Skeletal muscle satellite cell (primary cell): ENCODE results near the gene PYGM.
"Not testable (repeated sequence)": the region's sequence is repeated elsewhere in the genome, so short reads cannot be mapped to it uniquely, and the experiment has no call there.

Experiments
- H3K27me3 ChIP-seq: 2 replicates; pipeline ENCODE4 v1.7.0; 2013; ENCODE audit warnings: low read length; ENCODE audit not compliant: control insufficient read depth, insufficient read depth
- H3K36me3 ChIP-seq: 2 replicates; pipeline ENCODE4 v1.7.0; 2013; ENCODE audit warnings: mild to moderate bottlenecking, control low read depth, low read length; ENCODE audit not compliant: insufficient read depth
- H3K4me1 ChIP-seq: 2 replicates; pipeline ENCODE4 v1.7.0; 2013; ENCODE audit warnings: low read length; ENCODE audit not compliant: control insufficient read depth, insufficient read depth
- H3K4me2 ChIP-seq: 2 replicates; pipeline ENCODE4 v1.7.0; 2013; ENCODE audit warnings: mild to moderate bottlenecking, low read length
- H3K4me3 ChIP-seq: 2 replicates; pipeline ENCODE4 v1.7.0; 2013; ENCODE audit warnings: low read length
- H3K9ac ChIP-seq: 2 replicates; pipeline ENCODE4 v1.7.0; 2013; ENCODE audit warnings: mild to moderate bottlenecking, low read depth, low read length, moderate library complexity
- H3K9me3 ChIP-seq: replicated peaks from 2 replicates; pipeline ENCODE4 v1.7.0; 2013; ENCODE audit warnings: mild to moderate bottlenecking, control low read depth, low read length

Gene PYGM

GRCh38 chr11:64714666-64715065 is 45.1 kb downstream of the PYGM start:
- no peaks in the 10 kb centered on the region for H3K36me3 ChIP-seq
- H3K4me2 ChIP-seq: no peak overlapping the region
- H3K4me3 ChIP-seq: no peak overlapping the region
- no peak overlapping the region for H3K9ac ChIP-seq
- H3K4me1 ChIP-seq: peaks cover 4% of the 10 kb centered on the region
- peaks cover 65% of the 10 kb centered on the region for H3K27me3 ChIP-seq
- no peaks in the 10 kb centered on the region for H3K9me3 ChIP-seq

- Histone ChIP-seq H3K9me3 (no peaks in the 10 kb centered on the region), H3K27me3 (peaks cover 64% of the 10 kb centered on the region), H3K4me3 (no peak overlapping the region), H3K9ac (no peak overlapping the region), H3K4me2 (no peak overlapping the region), H3K36me3 (no peaks in the 10 kb centered on the region), H3K4me1 (peaks cover 4% of the 10 kb centered on the region)
These were observed 45.9 kb downstream of the PYGM start for GRCh38 chr11:64713781-64714363.

- Histone ChIP-seq H3K9ac (no peak overlapping the region), H3K4me2 (no peak overlapping the region), H3K4me1 (peaks cover 4% of the 10 kb centered on the region), H3K27me3 (peaks cover 61% of the 10 kb centered on the region), H3K4me3 (no peak overlapping the region), H3K9me3 (no peaks in the 10 kb centered on the region), H3K36me3 (no peaks in the 10 kb centered on the region)
These were observed 46.6 kb downstream of the PYGM start for GRCh38 chr11:64713016-64713707.

- Histone ChIP-seq H3K27me3 (peaks cover 57% of the 10 kb centered on the region), H3K4me3 (no peak overlapping the region), H3K9ac (no peak overlapping the region), H3K36me3 (no peaks in the 10 kb centered on the region), H3K4me1 (peaks cover 4% of the 10 kb centered on the region), H3K9me3 (no peaks in the 10 kb centered on the region), H3K4me2 (no peak overlapping the region)
These were observed 47.3 kb downstream of the PYGM start for GRCh38 chr11:64712430-64713015.

- Histone ChIP-seq H3K27me3 (peaks cover 56% of the 10 kb centered on the region), H3K36me3 (no peaks in the 10 kb centered on the region)
These were observed 47.8 kb downstream of the PYGM start for GRCh38 chr11:64711956-64712362.

GRCh38 chr11:64711138-64711955 is 48.4 kb downstream of the PYGM start:
- H3K9me3 ChIP-seq: no peaks in the 10 kb centered on the region
- H3K36me3 ChIP-seq: no peaks in the 10 kb centered on the region
- H3K4me2 ChIP-seq: no peak overlapping the region
- H3K9ac ChIP-seq: no peak overlapping the region
- H3K4me1 ChIP-seq: peaks cover 4% of the 10 kb centered on the region
- peaks cover 54% of the 10 kb centered on the region for H3K27me3 ChIP-seq
- no peak overlapping the region for H3K4me3 ChIP-seq

More at GRCh38 chr11:64711956-64712362, 47.8 kb downstream of the PYGM start:
- Histone ChIP-seq H3K9me3 (no peaks in the 10 kb centered on the region), H3K9ac (no peak overlapping the region), H3K4me1 (peaks cover 4% of the 10 kb centered on the region), H3K4me2 (no peak overlapping the region), H3K4me3 (no peak overlapping the region)

GRCh38 chr11:64710418-64711137 is 49.2 kb downstream of the PYGM start:
- Histone ChIP-seq H3K9ac (no peak overlapping the region), H3K4me3 (no peak overlapping the region), H3K27me3 (peaks cover 53% of the 10 kb centered on the region), H3K9me3 (no peaks in the 10 kb centered on the region), H3K4me2 (no peak overlapping the region), H3K36me3 (no peaks in the 10 kb centered on the region), H3K4me1 (peaks cover 4% of the 10 kb centered on the region)

- Histone ChIP-seq H3K4me2 (no peak overlapping the region), H3K4me3 (no peak overlapping the region), H3K4me1 (peaks cover under 1% of the 10 kb centered on the region), H3K9ac (no peak overlapping the region), H3K27me3 (peaks cover 55% of the 10 kb centered on the region), H3K9me3 (no peaks in the 10 kb centered on the region), H3K36me3 (no peaks in the 10 kb centered on the region)
These were observed 54.3 kb downstream of the PYGM start for GRCh38 chr11:64705501-64705900.

GRCh38 chr11:64703048-64703447 is 56.7 kb downstream of the PYGM start:
- Histone ChIP-seq H3K4me3 (no peak overlapping the region), H3K9me3 (no peaks in the 10 kb centered on the region), H3K4me1 (no peaks in the 10 kb centered on the region), H3K27me3 (peaks cover 65% of the 10 kb centered on the region), H3K4me2 (no peak overlapping the region), H3K36me3 (no peaks in the 10 kb centered on the region), H3K9ac (no peak overlapping the region)

GRCh38 chr11:64701956-64702355 is 57.8 kb downstream of the PYGM start:
- H3K36me3 ChIP-seq, H3K4me2 ChIP-seq, H3K4me1 ChIP-seq, H3K9me3 ChIP-seq, H3K9ac ChIP-seq, H3K4me3 ChIP-seq: not testable (repeated sequence)
- H3K27me3 ChIP-seq: peaks cover 71% of the 10 kb centered on the region

- no peaks in the 10 kb centered on the region for H3K9me3 ChIP-seq
- no peak overlapping the region for H3K9ac ChIP-seq
These were observed 61.3 kb downstream of the PYGM start for GRCh38 chr11:64698427-64698826.

More at GRCh38 chr11:64698427-64698826, 61.3 kb downstream of the PYGM start:
- H3K4me2 ChIP-seq: no peak overlapping the region
- H3K4me3 ChIP-seq: no peak overlapping the region
- no peaks in the 10 kb centered on the region for H3K4me1 ChIP-seq
- H3K36me3 ChIP-seq: no peaks in the 10 kb centered on the region
- H3K27me3 ChIP-seq: peaks cover 79% of the 10 kb centered on the region
